DND-41 (cell line): ENCODE results near the gene GPR149.

Experiments
- ATAC-seq: fragments of 200-7000 bp; cut with Tn5 transposase; 3 replicates; pipeline ENCODE4 v1.9.1; 2021; ENCODE audit warnings: low read depth; ENCODE audit not compliant: insufficient read depth
- DNase-seq: peaks from one replicate; pipeline ENCODE4 v3.0.0-alpha.2; 2020
- H2AFZ ChIP-seq: 2 replicates; pipeline ENCODE4 v1.6.0; 2012; ENCODE audit warnings: low read depth, low read length
- H3K27ac ChIP-seq: 2 replicates; pipeline ENCODE4 v1.5.1; 2012; ENCODE audit warnings: low read length, inconsistent platforms
- H3K27me3 ChIP-seq: fragments of 200-600 bp; sonication (generic); 2 replicates; pipeline ENCODE4 v1.6.0; 2012; ENCODE audit warnings: low read length, mild to moderate bottlenecking, inconsistent platforms; ENCODE audit not compliant: insufficient read depth, poor library complexity
- H3K36me3 ChIP-seq: 2 replicates; pipeline ENCODE4 v1.5.1; 2012; ENCODE audit warnings: low read length, inconsistent platforms; ENCODE audit not compliant: insufficient read depth
- H3K4me1 ChIP-seq: 2 replicates; pipeline ENCODE4 v1.5.1; 2012; ENCODE audit warnings: mild to moderate bottlenecking, low read length; ENCODE audit not compliant: insufficient read depth
- H3K4me2 ChIP-seq: 2 replicates; pipeline ENCODE4 v1.6.0; 2012; ENCODE audit warnings: mild to moderate bottlenecking, moderate library complexity, low read length, inconsistent platforms; ENCODE audit not compliant: insufficient read depth
- H3K4me3 ChIP-seq, 2 experiments: fragments of 200-600 bp in 1 of 2; shearing (Covaris generic) in 1 of 2; 2 replicates each; pipeline ENCODE4 v1.5.1; 2012 to 2016; ENCODE audit warnings: inconsistent platforms in 2 of 2, low read length in 2 of 2, mild to moderate bottlenecking in 2 of 2, low read depth in 1 of 2, moderate library complexity in 1 of 2
- H3K79me2 ChIP-seq: 2 replicates; pipeline ENCODE4 v1.6.0; 2012; ENCODE audit warnings: low read length, inconsistent platforms; ENCODE audit not compliant: insufficient read depth
- H3K9ac ChIP-seq: 2 replicates; pipeline ENCODE4 v1.6.0; 2012; ENCODE audit warnings: low read depth, mild to moderate bottlenecking, inconsistent platforms, low read length, moderate library complexity
- H3K9me3 ChIP-seq: 2 replicates; pipeline ENCODE4 v1.5.1; 2012; ENCODE audit warnings: low read length, moderate library complexity, mild to moderate bottlenecking, inconsistent platforms; ENCODE audit not compliant: insufficient read depth, severe bottlenecking
- H4K20me1 ChIP-seq: 2 replicates; pipeline ENCODE4 v1.6.0; 2012; ENCODE audit warnings: low read length; ENCODE audit not compliant: insufficient read depth
- CTCF ChIP-seq: IDR thresholded peaks from 2 replicates; pipeline ENCODE4 v1.5.1; 2012; ENCODE audit warnings: borderline replicate concordance, low read length, moderate library complexity, mild to moderate bottlenecking; ENCODE audit not compliant: poor library complexity, severe bottlenecking; ENCODE audit errors: extremely low read depth
- EZH2 ChIP-seq: IDR thresholded peaks from 3 replicates; pipeline ENCODE4 v1.6.1; 2012; ENCODE audit warnings: borderline replicate concordance, low read depth, mild to moderate bottlenecking, moderate library complexity, low read length, inconsistent platforms; ENCODE audit not compliant: severe bottlenecking

Gene GPR149

GRCh38 chr3:154430014-154430413, at the start of gene GPR149:
Gene GPR149 (minus strand): TSS chr3:154430190. CDS start chr3:154429615, 575 bp downstream.
- H3K9ac ChIP-seq = no peak within 1 kb of the TSS
- H3K79me2 ChIP-seq = no peaks in the 10 kb centered on the region
- no peak for ATAC-seq
- no peak for TF ChIP-seq CTCF
- no peak for TF ChIP-seq EZH2
- no peaks in the 10 kb centered on the region for H4K20me1 ChIP-seq
- no peaks in the 10 kb centered on the region for H3K27me3 ChIP-seq
- no peaks in the 10 kb centered on the region for H3K36me3 ChIP-seq
- H3K27ac ChIP-seq = no peak within 1 kb of the TSS
- H3K4me3 ChIP-seq = no peak within 1 kb of the TSS
- H3K4me1 ChIP-seq = no peaks in the 10 kb centered on the region
- H3K9me3 ChIP-seq = no peaks in the 10 kb centered on the region
- no peak within 1 kb of the TSS for H2AFZ ChIP-seq
- no peak within 1 kb of the TSS for H3K4me2 ChIP-seq
- no peak for DNase-seq

- ATAC-seq = no peak
Measured at GRCh38 chr3:154473769-154474168, 43.8 kb upstream of the GPR149 start.

GRCh38 chr3:154469585-154469984, 39.6 kb upstream of the GPR149 start:
- ATAC-seq = no peak
- Histone ChIP-seq H3K36me3 (no peaks in the 10 kb centered on the region), H3K79me2 (no peaks in the 10 kb centered on the region), H3K4me3 (no peak overlapping the region), H3K27ac (no peak overlapping the region), H3K9me3 (peaks cover 3% of the 10 kb centered on the region), H3K4me1 (no peaks in the 10 kb centered on the region), H3K9ac (no peak overlapping the region), H4K20me1 (no peaks in the 10 kb centered on the region), H3K4me2 (no peak overlapping the region), H2AFZ (no peak overlapping the region), H3K27me3 (no peaks in the 10 kb centered on the region)
- no peak for TF ChIP-seq EZH2
- no peak for TF ChIP-seq CTCF
- DNase-seq = no peak

More at GRCh38 chr3:154473769-154474168, 43.8 kb upstream of the GPR149 start:
- TF ChIP-seq CTCF (no peak), EZH2 (no peak)
- Histone ChIP-seq H3K4me3 (no peak overlapping the region), H2AFZ (no peak overlapping the region), H4K20me1 (no peaks in the 10 kb centered on the region), H3K9ac (no peak overlapping the region), H3K79me2 (no peaks in the 10 kb centered on the region), H3K4me2 (no peak overlapping the region), H3K4me1 (no peaks in the 10 kb centered on the region), H3K27ac (no peak overlapping the region), H3K9me3 (peaks cover 3% of the 10 kb centered on the region), H3K27me3 (no peaks in the 10 kb centered on the region), H3K36me3 (no peaks in the 10 kb centered on the region)
- DNase-seq = no peak
